IMR-90 (cell line): ENCODE data around the gene CPD. TPM values are rescaled to one million over a fixed set of nuclear protein-coding genes. Genes with fewer than 3 reads are reported as not detected.

ENCODE experiments used
- ATAC-seq: fragments of 200-7000 bp; cut with Tn5 transposase; 2 replicates; pipeline ENCODE4 v1.9.1; 2020; ENCODE audit warnings: low read depth, mild to moderate bottlenecking, moderate library complexity
- BruUV-seq: library from RNA; stranded (reverse); fragments of 400-500 nt; replicated peaks from 2 replicates; lab custom pipeline; 2021; lab: Mats Ljungman, UMichigan
- CTCF ChIA-PET: fragments of 300-600 bp; formaldehyde crosslinking; extraction: SDS; loops from one replicate; lab custom pipeline; 2021; ENCODE audit warnings: antibody characterized with exemption; lab: Yijun Ruan, JAX
- POLR2A ChIA-PET: fragments of 300-600 bp; sonication (Branson Sonifier 250); formaldehyde crosslinking; loops from one replicate; lab custom pipeline; 2022; ENCODE audit warnings: antibody characterized with exemption; ENCODE audit not compliant: unreplicated experiment; lab: Charles Lee
- DNase-seq: peaks from one replicate; pipeline ENCODE4 v3.0.0; 2013
- H2AFZ ChIP-seq: replicated peaks from 2 replicates; pipeline ENCODE3; 2013; ENCODE audit warnings: low read length, mild to moderate bottlenecking; ENCODE audit not compliant: poor library complexity
- H2AK5ac ChIP-seq: 2 replicates; pipeline ENCODE4 v1.6.1; 2013; ENCODE audit warnings: low read depth, low read length, inconsistent platforms
- H2AK9ac ChIP-seq: replicated peaks from 2 replicates; pipeline ENCODE3; 2013; ENCODE audit warnings: mild to moderate bottlenecking, low read depth, low read length, moderate library complexity; ENCODE audit not compliant: poor library complexity
- H2BK120ac ChIP-seq: 2 replicates; pipeline ENCODE4 v1.6.1; 2013; ENCODE audit warnings: low read depth, low read length, inconsistent platforms
- H2BK15ac ChIP-seq: 3 replicates; pipeline ENCODE4 v1.6.1; 2013; ENCODE audit warnings: low read depth, low read length, inconsistent platforms
- H2BK20ac ChIP-seq: 2 replicates; pipeline ENCODE4 v1.6.1; 2013; ENCODE audit warnings: low read depth, mild to moderate bottlenecking, inconsistent platforms, low read length, moderate library complexity
- H2BK5ac ChIP-seq: 2 replicates; pipeline ENCODE4 v1.6.1; 2013; ENCODE audit warnings: mild to moderate bottlenecking, low read depth, low read length, inconsistent platforms; ENCODE audit not compliant: poor library complexity, severe bottlenecking
- H3K14ac ChIP-seq: replicated peaks from 2 replicates; pipeline ENCODE4 v1.6.1; 2013; ENCODE audit warnings: low read depth, low read length, inconsistent platforms
- H3K18ac ChIP-seq: 2 replicates; pipeline ENCODE4 v1.6.1; 2013; ENCODE audit warnings: low read depth, low read length, control low read depth
- H3K23ac ChIP-seq: 2 replicates; pipeline ENCODE4 v1.6.1; 2013; ENCODE audit warnings: low read depth, low read length, inconsistent platforms
- H3K27ac ChIP-seq: 2 replicates; pipeline ENCODE4 v1.5.1; 2013; ENCODE audit warnings: mild to moderate bottlenecking, control low read depth, low read length; ENCODE audit not compliant: insufficient read depth
- H3K27me3 ChIP-seq: 2 replicates; pipeline ENCODE4 v1.6.1; 2013; ENCODE audit warnings: low read length; ENCODE audit not compliant: control insufficient read depth, insufficient read depth
- H3K36me3 ChIP-seq: 2 replicates; pipeline ENCODE4 v1.6.1; 2013; ENCODE audit warnings: low read length, mixed read lengths; ENCODE audit not compliant: control insufficient read depth, insufficient read depth
- H3K4ac ChIP-seq: 2 replicates; pipeline ENCODE4 v1.6.1; 2013; ENCODE audit warnings: low read depth, low read length, inconsistent platforms
- H3K4me1 ChIP-seq: 2 replicates; pipeline ENCODE4 v1.6.1; 2013; ENCODE audit warnings: low read length, mixed read lengths; ENCODE audit not compliant: control insufficient read depth, insufficient read depth
- H3K4me2 ChIP-seq: 2 replicates; pipeline ENCODE4 v1.6.1; 2013; ENCODE audit warnings: low read depth, mild to moderate bottlenecking, control low read depth, low read length, moderate library complexity
- H3K4me3 ChIP-seq: 2 replicates; pipeline ENCODE4 v1.5.1; 2013; ENCODE audit warnings: low read depth, mild to moderate bottlenecking, control low read depth, low read length, moderate library complexity; ENCODE audit not compliant: insufficient read depth
- H3K56ac ChIP-seq: 2 replicates; pipeline ENCODE4 v1.6.1; 2013; ENCODE audit warnings: low read length, inconsistent platforms; ENCODE audit not compliant: insufficient read depth; ENCODE audit errors: extremely low read depth
- H3K79me1 ChIP-seq, 2 experiments: 2 replicates each; pipeline ENCODE4 v1.6.1; 2013; ENCODE audit warnings: low read length in 2 of 2, inconsistent platforms in 1 of 2, low read depth in 1 of 2
- H3K9ac ChIP-seq: 2 replicates; pipeline ENCODE4 v1.6.1; 2013; ENCODE audit warnings: low read depth, low read length, control low read depth
- H3K9me1 ChIP-seq: 2 replicates; pipeline ENCODE4 v1.6.1; 2013; ENCODE audit warnings: low read length, inconsistent platforms; ENCODE audit not compliant: insufficient read depth
- H3K9me3 ChIP-seq: 2 replicates; pipeline ENCODE4 v1.6.1; 2013; ENCODE audit warnings: low read length; ENCODE audit not compliant: control insufficient read depth, insufficient read depth
- H4K20me1 ChIP-seq: 2 replicates; pipeline ENCODE4 v1.6.1; 2013; ENCODE audit warnings: low read length, inconsistent platforms; ENCODE audit not compliant: insufficient read depth
- H4K5ac ChIP-seq: 2 replicates; pipeline ENCODE4 v1.6.1; 2013; ENCODE audit warnings: mild to moderate bottlenecking, low read depth, low read length, control low read depth
- H4K8ac ChIP-seq, 2 experiments: 2 replicates each; pipeline ENCODE4 v1.6.1; 2013; ENCODE audit warnings: low read depth in 2 of 2, low read length in 2 of 2, control low read depth in 1 of 2, inconsistent platforms in 1 of 2
- H4K91ac ChIP-seq: 2 replicates; pipeline ENCODE4 v1.6.1; 2013; ENCODE audit warnings: low read depth, low read length, inconsistent platforms; ENCODE audit not compliant: insufficient read depth
- BHLHE40 ChIP-seq: fragments of 150-350 bp; IDR thresholded peaks from 2 replicates; pipeline ENCODE4 v1.6.1; 2016; ENCODE audit warnings: mild to moderate bottlenecking, low read depth, low read length
- CEBPB ChIP-seq: IDR thresholded peaks from 2 replicates; pipeline ENCODE4 v1.6.1; 2012; ENCODE audit warnings: low read depth, low read length, improper control_type of control experiment
- CHD1 ChIP-seq: IDR thresholded peaks from 2 replicates; pipeline ENCODE4 v1.6.1; 2012; ENCODE audit warnings: low read depth, low read length, improper control_type of control experiment
- ELK1 ChIP-seq: fragments of 150-350 bp; IDR thresholded peaks from 2 replicates; pipeline ENCODE4 v1.6.1; 2016; ENCODE audit warnings: low read depth, mild to moderate bottlenecking, low read length, moderate library complexity, borderline replicate concordance
- FOS ChIP-seq: fragments of 150-350 bp; IDR thresholded peaks from 2 replicates; pipeline ENCODE4 v1.6.1; 2016; ENCODE audit warnings: low read depth, low read length
- MAFK ChIP-seq: IDR thresholded peaks from 2 replicates; pipeline ENCODE4 v1.6.1; 2012; ENCODE audit warnings: low read depth, low read length, improper control_type of control experiment
- MAZ ChIP-seq: IDR thresholded peaks from 2 replicates; pipeline ENCODE4 v1.6.1; 2012; ENCODE audit warnings: low read depth, mild to moderate bottlenecking, low read length, improper control_type of control experiment, moderate library complexity, borderline replicate concordance
- MXI1 ChIP-seq: IDR thresholded peaks from 2 replicates; pipeline ENCODE4 v1.6.1; 2012; ENCODE audit warnings: low read depth, mild to moderate bottlenecking, low read length, moderate library complexity, borderline replicate concordance
- NFE2L2 ChIP-seq: fragments of 150-350 bp; IDR thresholded peaks from 2 replicates; pipeline ENCODE4 v1.6.1; 2016; ENCODE audit warnings: low read depth, mild to moderate bottlenecking, low read length
- POLR2A ChIP-seq: IDR thresholded peaks from 2 replicates; pipeline ENCODE4 v1.6.1; 2012; ENCODE audit warnings: mild to moderate bottlenecking, low read depth, low read length
- RAD21 ChIP-seq: IDR thresholded peaks from 2 replicates; pipeline ENCODE4 v1.6.1; 2012; ENCODE audit warnings: low read length, improper control_type of control experiment
- RCOR1 ChIP-seq: IDR thresholded peaks from 2 replicates; pipeline ENCODE4 v1.6.1; 2012; ENCODE audit warnings: mild to moderate bottlenecking, low read length, improper control_type of control experiment; ENCODE audit not compliant: insufficient replicate concordance
- RFX5 ChIP-seq: IDR thresholded peaks from 2 replicates; pipeline ENCODE4 v1.8.0; 2012; ENCODE audit warnings: low read depth, mild to moderate bottlenecking, low read length, moderate library complexity
- SMC3 ChIP-seq: fragments of 150-350 bp; IDR thresholded peaks from 2 replicates; pipeline ENCODE4 v1.6.1; 2016; ENCODE audit warnings: low read depth, mild to moderate bottlenecking, antibody characterized with exemption, low read length, moderate library complexity
- USF2 ChIP-seq: fragments of 150-350 bp; IDR thresholded peaks from 2 replicates; pipeline ENCODE4 v1.6.1; 2017; ENCODE audit warnings: mild to moderate bottlenecking, antibody characterized with exemption, low read length, low read depth
- WGBS, 2 experiments: methylation state at CpG; one replicate each; pipeline versions ENCODE4 v1.1.5 to v1.1.7; 2013; ENCODE audit warnings: missing lambda C conversion rate in 2 of 2; ENCODE audit not compliant: insufficient read length in 1 of 2; ENCODE audit errors: extremely low coverage in 2 of 2; 5-methylcytosine and 5-hydroxymethylcytosine counted together
- dilution Hi-C: fragments of 300-500 bp; cut with HindIII; formaldehyde crosslinking; loops from one replicate; pipeline ENCODE4 v1.14.3; 2018; ENCODE audit warnings: low sequenced_read_pairs; ENCODE audit not compliant: unreplicated experiment
- in situ Hi-C: fragments of 300-500 bp; cut with MboI; formaldehyde crosslinking; loops from 3 replicates; pipeline ENCODE4 v1.14.3; 2019; ENCODE audit warnings: low sequenced_read_pairs, inconsistent platforms, mixed read lengths
- intact Hi-C: fragments of 100-400 bp; cut with micrococcal nuclease; formaldehyde crosslinking; loops from 2 replicates; pipeline ENCODE4 v1.10.0; 2022
- polyA plus RNA-seq, 3 experiments: library from polyadenylated mRNA; depleted of rRNA; stranded (reverse); fragments of >200 nt; gene quantifications; 2 replicates each; pipeline ENCODE4 v1.2.3, GENCODE V29; 2012; ENCODE audit warnings: low replicate concordance in 1 of 3
- total RNA-seq: library from RNA; depleted of rRNA; stranded (reverse); fragments of >200 nt; gene quantifications from 2 replicates; pipeline ENCODE4 v1.2.3, GENCODE V29; 2012
- TF ChIP-seq, protein P1 (sequence below): conservative IDR thresholded peaks from 2 replicates; pipeline ENCODE4 v1.5.1; 2012; ENCODE audit warnings: mild to moderate bottlenecking, low read depth, low read length, improper control_type of control experiment

Gene CPD
- total and polyA plus RNA-seq, 2 of the 4 experiments (the other 2 are of a cell fraction): 23.4 to 94.5 TPM

DNA sequence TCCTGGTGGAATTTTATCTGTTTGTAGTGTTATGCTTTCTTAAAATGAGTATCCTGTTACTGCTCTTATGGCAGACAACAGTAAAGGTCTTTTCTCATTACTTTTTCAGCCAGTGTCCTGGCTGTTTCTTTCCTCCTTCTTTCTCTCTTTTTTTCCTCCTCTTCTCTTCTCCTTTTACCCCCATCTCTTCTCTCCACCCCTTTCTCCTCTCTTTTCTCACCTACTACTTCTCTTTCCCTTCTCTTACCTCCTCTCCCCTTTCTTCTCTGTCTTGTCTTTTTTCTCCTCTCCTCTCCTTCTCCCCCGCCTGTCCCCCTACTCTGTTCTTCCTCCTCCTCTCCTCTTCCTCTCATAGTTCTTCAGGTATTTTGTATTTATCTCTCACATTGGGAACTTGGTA, 48.9 kb downstream of the CPD start:
- Histone ChIP-seq H3K36me3 (peaks cover 16% of the 10 kb centered on the region), H2BK5ac (no peak overlapping the region), H2BK20ac (no peak overlapping the region), H3K27ac (no peak overlapping the region), H3K23ac (no peak overlapping the region), H3K27me3 (no peaks in the 10 kb centered on the region), H3K9ac (no peak overlapping the region), H4K5ac (no peak overlapping the region), H3K18ac (no peak overlapping the region), H3K4me1 (no peaks in the 10 kb centered on the region; the same call in 1 of the 2 replicates), H3K14ac (no peak overlapping the region), H3K9me3 (no peaks in the 10 kb centered on the region), H2AFZ (no peak overlapping the region), H4K8ac (no peak overlapping the region), H4K91ac (no peak overlapping the region), H2BK15ac (no peak overlapping the region), H3K79me1 (no peaks in the 10 kb centered on the region; a peak in 1 of 4 replicates), H2AK9ac (no peak overlapping the region), H3K56ac (no peak overlapping the region), H3K9me1 (0 out of 2 replicates have a peak, but pooled peaks cover 4% of the 10 kb centered on the region), H4K20me1 (no peaks in the 10 kb centered on the region), H2AK5ac (no peak overlapping the region), H3K4ac (no peak overlapping the region), H3K4me3 (no peak overlapping the region), H3K4me2 (no peak overlapping the region), H2BK120ac (no peak overlapping the region)
- in situ Hi-C loops (no loop called here), dilution Hi-C loops (no loop called here), intact Hi-C loops (no loop called here)
- DNase-seq (no peak), ATAC-seq (no peak)
- ChIA-PET CTCF (no interaction called here), POLR2A (no interaction called here)
- TF ChIP-seq CHD1 (no peak), MXI1 (no peak), RFX5 (no peak), USF2 (no peak), POLR2A (no peak), ELK1 (no peak), SMC3 (no peak), RAD21 (no peak), FOS (no peak), BHLHE40 (no peak), CEBPB (no peak), RCOR1 (no peak), NFE2L2 (no peak), MAFK (no peak), MAZ (no peak)
- TF ChIP-seq, protein P1, sequence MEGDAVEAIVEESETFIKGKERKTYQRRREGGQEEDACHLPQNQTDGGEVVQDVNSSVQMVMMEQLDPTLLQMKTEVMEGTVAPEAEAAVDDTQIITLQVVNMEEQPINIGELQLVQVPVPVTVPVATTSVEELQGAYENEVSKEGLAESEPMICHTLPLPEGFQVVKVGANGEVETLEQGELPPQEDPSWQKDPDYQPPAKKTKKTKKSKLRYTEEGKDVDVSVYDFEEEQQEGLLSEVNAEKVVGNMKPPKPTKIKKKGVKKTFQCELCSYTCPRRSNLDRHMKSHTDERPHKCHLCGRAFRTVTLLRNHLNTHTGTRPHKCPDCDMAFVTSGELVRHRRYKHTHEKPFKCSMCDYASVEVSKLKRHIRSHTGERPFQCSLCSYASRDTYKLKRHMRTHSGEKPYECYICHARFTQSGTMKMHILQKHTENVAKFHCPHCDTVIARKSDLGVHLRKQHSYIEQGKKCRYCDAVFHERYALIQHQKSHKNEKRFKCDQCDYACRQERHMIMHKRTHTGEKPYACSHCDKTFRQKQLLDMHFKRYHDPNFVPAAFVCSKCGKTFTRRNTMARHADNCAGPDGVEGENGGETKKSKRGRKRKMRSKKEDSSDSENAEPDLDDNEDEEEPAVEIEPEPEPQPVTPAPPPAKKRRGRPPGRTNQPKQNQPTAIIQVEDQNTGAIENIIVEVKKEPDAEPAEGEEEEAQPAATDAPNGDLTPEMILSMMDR: no peak
- no CpG with 5 or more reads among the region's 1 CpG for WGBS, 2 experiments
- no TSS peak for BruUV-seq
